NCI-H446 (cell line): ENCODE data around the gene USP32.
"Not testable (repeated sequence)": the region's sequence is repeated elsewhere in the genome, so short reads cannot be mapped to it uniquely, and the experiment has no call there.

Source experiments
- DNase-seq, 2 experiments: peaks; one replicate each; lab custom pipeline; 2025; lab: John Stamatoyannopoulos, UW

USP32 gene, protein sequence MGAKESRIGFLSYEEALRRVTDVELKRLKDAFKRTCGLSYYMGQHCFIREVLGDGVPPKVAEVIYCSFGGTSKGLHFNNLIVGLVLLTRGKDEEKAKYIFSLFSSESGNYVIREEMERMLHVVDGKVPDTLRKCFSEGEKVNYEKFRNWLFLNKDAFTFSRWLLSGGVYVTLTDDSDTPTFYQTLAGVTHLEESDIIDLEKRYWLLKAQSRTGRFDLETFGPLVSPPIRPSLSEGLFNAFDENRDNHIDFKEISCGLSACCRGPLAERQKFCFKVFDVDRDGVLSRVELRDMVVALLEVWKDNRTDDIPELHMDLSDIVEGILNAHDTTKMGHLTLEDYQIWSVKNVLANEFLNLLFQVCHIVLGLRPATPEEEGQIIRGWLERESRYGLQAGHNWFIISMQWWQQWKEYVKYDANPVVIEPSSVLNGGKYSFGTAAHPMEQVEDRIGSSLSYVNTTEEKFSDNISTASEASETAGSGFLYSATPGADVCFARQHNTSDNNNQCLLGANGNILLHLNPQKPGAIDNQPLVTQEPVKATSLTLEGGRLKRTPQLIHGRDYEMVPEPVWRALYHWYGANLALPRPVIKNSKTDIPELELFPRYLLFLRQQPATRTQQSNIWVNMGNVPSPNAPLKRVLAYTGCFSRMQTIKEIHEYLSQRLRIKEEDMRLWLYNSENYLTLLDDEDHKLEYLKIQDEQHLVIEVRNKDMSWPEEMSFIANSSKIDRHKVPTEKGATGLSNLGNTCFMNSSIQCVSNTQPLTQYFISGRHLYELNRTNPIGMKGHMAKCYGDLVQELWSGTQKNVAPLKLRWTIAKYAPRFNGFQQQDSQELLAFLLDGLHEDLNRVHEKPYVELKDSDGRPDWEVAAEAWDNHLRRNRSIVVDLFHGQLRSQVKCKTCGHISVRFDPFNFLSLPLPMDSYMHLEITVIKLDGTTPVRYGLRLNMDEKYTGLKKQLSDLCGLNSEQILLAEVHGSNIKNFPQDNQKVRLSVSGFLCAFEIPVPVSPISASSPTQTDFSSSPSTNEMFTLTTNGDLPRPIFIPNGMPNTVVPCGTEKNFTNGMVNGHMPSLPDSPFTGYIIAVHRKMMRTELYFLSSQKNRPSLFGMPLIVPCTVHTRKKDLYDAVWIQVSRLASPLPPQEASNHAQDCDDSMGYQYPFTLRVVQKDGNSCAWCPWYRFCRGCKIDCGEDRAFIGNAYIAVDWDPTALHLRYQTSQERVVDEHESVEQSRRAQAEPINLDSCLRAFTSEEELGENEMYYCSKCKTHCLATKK (N-terminal part only)

DNA sequence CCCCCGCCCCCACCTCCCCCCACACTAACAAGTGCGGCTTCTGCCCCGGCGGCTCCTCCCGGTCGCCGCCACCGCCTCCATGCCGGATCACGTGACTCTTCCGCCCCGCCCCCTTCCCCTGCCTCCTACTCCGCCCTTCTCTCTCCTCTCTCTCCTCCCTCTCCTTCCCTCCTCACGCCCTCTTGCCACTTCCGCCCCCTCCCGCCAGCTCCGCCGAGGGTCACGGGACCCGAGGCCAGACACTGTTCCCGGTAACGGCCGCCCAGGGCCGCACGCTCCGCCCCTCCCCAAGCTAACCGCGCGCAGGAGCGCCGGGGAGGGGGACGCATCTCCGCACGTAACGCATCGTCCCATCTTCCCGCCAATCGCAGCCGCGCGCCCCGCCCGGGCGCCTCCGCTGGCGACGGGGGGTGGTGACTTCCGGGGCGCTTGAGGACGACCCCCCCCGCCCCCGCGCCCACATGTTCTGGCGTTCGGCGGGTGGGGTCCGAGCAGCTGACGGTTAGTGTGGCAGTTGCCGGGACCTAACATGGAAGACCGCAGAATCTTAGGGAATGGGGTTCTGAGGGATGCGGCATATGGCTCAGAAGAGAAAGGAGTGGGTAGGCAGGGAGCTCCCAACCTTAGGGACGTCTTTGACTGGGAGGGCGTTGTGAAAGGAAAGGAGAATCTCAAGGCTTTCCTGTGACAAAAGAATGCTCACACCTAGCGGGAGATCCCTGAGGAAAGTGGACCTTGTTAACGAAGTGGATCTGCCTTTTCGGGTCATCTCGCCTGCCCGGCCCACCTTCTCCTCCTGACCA is at the start of gene USP32:
Gene USP32, minus strand, starts transcription at position 92 of the 803 bp plus-strand sequence. CDS start 194 bp downstream, outside the sequence.
- DNase-seq = peak; percentile 90 to 98

DNA sequence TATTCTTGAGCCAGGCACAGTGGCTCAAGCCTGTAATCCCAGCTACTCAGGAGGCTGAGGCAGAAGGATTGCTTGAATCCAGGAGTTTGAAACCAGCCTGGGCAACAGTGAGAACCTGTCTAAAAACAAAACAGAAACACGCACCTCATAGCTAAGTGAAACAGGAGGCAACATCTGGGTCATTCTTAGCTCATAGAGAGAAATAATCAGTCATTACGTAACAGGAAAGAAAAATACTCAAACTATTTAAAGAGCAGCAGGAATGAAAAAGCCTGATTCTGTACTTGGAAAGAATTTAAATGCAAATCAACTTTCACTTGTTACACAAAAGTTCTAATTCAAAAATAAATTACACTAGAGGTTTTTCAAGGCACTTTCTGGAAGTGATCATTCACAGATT is 47.6 kb upstream of the USP32 start:
- no peak for DNase-seq

DNA sequence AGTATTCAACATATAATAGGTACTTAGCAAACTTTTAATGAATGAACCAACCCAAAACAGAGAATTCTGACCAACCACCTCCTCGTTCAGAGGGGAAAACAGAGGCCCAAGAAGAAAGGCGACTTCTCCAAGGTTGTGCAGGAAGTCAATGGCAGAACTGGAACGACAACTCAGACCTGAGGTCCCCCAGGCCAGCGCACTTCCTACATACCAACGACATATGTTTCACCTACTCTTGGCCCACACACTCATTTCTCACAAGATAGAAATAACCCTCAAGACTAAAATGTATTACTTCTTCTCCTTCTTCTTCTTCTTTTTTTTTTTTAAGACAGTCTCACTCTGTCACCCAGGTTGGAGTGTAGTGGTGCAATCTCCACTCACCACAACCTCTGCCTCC is 44.7 kb upstream of the USP32 start:
- no peak for DNase-seq

DNA sequence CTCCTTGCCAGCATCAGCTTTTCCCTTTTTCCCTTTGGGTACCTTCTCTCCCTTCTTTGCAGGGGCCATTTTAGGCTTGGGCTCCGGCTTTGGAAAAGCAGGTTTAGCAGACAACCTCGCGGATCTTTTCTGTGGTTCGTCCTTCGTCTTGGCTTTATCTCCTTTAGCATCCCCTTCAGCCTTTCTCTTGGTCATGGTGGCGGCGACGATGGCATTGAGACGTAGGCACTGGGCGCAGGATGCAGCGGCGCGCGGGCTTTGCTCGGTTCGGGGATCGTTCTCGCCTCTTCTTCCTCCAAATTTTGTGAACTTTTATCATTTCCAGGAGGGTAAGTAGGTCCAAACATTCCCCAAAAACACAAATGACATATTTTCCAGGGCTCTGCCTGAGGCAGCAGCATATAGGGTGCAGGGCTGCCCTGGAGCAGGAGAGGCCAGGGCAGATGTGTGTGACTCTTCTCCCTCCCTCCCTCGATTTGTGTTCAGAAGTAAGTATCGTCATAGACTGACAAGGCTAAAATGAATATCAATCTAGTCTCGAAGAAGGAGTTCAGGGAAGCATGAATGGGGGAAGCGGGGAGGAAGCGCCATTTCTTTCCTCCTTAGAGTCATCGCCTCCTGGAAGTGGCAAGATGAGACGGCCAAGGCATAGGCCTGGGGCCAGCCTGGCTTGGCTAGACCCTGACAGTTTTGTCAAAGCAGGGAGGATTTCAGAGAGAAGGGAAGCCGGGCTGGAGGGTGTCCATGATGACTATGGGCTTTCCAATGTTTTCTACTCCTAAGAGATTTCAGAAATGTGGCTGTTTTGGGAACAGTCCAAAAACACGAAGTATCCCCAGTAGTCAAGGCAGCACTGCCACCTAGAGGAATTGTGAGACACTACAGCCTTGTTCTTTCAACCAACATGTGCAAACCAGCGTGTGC is 43.6 kb upstream of the USP32 start:
- DNase-seq = peak; percentile 83 to 97

DNA sequence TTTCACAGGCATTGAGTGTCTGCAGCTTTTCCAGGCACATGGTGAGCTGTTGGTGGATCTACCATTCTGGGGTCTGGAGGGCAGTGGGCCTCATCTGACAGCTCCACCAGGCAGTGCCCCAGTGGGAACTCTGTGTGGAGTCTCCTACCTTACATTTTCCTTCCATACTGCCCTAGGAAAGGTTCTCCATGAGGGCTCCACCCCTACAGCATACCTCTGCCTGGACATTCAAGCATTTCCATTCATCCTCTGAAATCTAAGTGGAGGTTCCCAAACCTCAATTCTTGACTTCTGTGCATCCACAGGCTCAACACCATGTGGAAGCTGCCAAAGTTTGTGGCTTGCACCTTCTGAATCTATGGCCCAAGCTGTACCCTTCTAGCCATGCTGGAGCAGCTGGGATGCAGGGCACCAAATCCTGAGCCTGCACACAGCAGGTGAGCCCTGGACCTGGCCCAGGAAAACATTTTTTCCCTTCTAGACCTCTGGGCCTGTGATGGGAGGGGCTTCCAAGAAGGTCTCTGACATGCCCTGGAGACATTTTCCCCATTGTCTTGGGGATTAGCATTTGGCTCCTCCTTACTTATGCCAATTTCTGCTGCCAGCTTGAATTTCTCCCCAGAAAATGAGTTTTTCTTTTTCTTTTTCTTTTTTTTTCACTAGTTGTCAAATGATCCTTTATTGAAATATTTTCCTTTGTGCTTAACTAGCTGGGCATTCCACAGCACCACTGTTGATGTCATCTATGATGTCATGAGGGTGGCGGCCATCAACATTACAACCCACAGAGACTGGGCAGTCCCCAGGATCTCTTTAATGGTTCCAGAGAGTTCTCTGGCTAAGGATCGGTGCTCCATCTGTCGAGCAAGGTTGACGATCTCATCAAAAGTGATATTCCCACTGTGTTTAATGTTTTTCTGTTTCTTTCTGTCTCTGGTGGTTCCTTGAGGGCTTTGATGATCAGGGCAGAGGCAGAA is 41.4 kb upstream of the USP32 start:
- DNase-seq = not testable (repeated sequence)

DNA sequence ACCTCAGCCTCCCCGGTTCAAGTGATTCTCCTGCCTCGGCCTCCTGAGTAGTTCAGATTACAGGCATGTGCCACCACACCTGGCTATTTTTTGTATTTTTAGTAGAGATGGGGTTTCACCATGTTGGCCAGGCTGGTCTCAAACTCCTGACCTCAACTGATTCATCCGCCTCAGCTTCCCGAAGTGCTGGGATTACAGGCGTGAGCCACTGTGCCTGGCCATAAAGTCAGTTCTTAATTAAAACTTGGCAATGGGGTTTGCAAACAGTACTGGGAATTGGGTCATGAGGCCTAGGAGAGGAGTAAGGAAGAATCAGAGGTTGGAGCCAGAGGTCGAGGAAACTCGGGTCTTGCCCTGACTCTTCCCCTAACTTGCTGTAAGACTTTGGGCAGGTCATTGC is 38.6 kb upstream of the USP32 start:
- not testable (repeated sequence) for DNase-seq

DNA sequence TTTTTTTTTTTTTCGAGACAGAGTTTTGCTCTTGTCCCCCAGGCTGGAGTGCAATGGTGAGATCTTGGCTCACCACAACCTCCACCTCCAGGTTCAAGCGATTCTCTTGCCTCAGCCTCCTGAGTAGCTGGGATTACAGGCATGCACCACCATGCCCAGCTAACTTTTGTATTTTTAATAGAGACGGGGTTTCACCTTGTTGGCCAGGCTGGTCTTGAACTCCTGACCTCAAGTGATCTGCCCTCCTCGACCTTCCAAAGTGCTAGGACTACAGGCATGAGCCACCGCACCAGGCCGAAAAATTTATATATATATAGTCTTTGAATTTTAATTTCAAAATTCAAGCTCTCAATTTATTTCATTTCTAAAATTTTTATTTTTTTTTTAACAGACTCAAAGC is 36.6 kb upstream of the USP32 start:
- not testable (repeated sequence) for DNase-seq

DNA sequence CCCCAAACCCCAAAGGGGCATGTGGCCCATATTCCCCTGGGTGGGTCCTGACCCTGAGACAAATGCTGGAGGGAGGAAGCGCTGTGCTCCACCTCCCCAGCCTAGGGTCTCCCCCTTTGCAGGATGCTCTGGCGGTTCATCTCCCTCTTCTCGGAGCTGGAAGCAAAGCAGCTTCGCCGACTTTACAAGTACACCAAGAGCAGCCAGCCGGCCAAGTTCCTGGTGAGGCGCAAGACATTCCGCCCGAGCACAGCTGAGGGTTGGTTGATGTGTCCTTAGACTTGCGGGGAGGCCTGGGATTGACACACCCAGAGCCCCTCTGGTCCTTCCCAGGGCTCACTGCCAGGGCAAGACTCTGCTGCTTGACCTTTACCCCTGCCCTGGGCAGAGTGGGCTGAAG is 34.7 kb upstream of the USP32 start:
- DNase-seq = no peak

DNA sequence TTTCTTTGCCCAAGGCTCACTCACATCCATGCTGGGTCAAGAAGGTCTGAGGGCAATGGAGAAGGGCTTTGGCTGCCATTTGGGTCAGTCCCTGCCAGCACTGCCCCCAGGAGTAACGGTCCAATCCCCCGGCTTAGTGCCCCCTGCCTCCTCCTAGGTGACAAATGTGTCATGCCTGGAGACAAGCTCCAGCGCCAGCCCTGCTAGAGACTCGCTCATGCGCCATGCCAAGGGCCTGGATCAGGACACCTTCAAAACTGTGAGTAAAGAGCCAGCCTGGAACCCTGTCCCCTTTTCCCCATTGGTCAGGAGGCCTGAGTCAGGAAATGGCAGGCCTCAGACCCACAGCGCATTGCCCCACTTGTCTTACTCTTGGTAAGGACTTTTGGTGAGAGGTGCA is 33.7 kb upstream of the USP32 start:
- no peak for DNase-seq

DNA sequence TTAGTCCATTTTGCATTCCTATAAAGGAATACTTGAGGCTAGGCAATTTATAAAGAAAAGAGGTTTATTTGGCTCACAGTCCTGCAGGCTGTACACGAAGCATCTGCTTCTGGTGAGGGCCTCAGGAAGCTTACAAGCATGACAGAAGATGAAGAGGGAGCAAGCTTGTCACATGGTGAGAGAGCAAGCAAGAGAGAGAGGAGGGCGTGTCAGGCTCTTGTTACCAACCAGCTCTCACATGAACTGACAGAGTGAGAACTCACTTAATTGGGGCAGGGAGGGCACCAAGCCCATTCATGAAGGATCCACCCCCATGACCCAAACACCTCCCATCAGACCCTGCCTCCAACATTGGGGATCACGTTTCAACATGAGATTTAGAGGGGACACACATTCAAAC is 31.9 kb upstream of the USP32 start:
- no peak for DNase-seq

DNA sequence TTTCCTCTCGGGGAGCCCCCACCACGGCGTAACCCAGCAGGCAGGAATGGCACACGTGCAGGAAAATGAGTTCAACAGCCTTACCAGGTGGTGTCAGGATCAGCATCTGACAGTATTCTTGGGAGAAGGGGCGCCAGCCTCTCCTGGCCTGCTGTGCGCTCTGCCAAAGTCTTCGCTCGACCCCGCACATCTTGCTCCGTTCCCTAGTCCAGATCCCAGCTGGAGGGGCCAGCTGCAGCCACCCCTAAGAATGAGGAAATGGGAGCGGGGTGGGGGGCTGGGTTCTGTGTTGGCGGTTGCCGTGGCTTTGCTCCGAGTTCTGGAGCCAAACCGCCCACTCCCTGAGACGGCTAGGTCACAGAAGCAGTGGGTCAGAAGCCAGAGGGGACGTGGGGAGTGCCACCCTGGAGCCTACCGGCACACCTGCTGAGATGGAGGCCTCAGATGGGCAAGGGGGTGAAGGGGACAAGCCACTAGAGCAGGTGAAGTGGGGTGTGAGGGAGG is 30.3 kb upstream of the USP32 start, which contains the start of gene CHCT1:
Gene CHCT1, plus strand, starts transcription at position 328 of the 504 bp plus-strand sequence. Its CDS starts 104 bp downstream, at position 432.
- DNase-seq = no peak

DNA sequence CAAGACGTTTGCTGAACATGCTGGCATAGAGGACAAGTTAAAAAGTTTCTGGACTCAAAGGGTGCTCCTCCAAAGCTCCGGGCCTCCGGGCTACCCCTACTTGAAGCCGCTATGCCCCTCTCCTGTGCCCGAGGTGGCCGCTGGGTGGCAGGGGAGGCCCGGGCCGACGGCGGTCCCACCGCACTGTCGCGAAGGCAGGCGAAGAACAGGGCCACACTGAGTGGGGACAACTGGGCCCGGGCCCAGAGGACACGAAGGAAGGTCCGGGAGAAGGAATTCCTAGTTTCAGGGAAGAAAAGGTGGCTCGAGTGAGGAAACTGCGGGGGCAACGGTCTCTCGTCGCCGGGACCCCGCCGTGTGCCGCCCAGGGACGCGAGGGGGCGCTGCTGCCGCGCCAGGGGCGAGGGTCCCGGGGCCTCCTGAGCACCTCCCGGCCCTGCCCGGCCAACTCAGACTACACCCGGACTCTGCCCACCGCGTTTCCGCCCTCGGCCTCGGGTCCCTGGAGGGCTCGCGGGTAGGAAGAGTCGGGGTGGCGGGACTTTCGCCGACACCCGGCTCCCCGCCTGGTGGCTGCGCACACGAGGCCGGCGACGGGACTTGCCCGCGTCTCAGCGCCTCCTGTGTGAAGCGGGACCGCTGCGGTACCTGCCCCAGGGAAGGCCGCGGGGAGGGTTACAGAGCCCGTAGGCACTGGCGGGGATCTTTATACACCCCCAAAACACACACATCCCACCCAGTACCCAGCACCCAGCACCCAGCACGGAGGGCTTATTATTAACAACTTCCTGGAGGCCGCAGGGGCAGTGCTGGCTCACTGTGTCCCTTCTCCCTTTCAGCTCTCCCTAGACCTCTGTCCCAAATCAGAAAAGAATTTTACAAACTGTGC is 29.6 kb upstream of the USP32 start:
- no peak for DNase-seq

DNA sequence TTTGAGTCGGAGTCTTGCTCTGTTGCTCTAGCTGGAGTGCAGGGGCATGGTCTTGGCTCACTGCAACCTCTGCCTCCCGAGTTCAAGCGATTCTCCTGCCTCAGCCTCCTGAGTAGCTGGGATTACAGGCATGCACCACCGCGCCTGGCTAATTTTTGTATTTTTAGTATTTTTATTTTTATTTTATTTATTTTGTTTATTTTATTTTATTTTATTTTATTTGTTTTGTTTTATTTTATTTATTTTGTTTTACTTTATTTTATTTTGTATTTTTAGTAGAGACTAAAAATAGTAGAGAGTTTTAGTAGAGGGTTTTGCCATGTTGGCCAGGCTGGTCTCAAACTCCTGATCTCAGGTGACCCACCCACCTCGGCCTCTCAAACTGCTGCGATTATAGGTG is 27.9 kb upstream of the USP32 start:
- not testable (repeated sequence) for DNase-seq

DNA sequence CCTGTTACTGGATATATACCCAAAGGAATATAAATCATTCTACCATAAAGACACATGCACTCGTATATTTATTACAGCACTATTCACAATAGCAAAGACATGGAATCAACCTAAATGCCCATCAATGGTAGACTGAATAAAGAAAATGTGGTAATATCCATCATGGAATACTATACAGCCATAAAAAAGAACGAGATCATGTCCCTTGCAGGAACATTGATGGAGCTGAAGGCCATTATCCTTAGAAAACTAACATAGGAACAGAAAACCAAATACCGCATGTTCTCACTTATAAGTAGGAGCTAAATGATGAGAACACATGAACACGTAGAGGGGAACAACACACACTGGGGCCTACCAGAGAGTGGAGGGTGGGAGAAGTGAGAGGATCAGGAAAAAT is 27.1 kb upstream of the USP32 start:
- not testable (repeated sequence) for DNase-seq

DNA sequence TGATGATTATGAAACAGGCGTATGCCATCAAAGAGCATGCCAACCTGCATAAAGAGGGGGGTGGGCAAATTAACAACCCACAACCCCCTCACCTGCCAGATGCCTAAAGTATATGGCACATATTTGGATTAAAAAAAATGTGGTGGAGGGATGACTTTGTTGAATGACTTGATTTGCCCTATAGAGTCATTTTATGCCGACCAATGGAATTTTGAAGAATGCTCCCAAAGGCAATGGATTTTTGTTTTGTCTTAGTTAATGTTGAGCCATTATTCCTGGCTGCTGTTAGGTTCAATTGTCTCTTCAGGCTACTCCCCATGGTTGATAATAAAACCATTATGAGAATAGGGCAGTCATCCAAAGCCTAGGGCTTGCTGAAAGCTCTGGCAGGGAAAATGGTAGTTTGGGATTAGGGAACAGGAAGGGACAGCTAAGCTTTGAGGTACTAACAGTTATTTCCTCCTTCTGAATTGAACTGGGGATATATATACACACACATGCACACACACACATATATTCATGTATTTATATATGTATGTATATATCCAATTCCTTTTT is 24.5 kb upstream of the USP32 start:
- DNase-seq = no peak

DNA sequence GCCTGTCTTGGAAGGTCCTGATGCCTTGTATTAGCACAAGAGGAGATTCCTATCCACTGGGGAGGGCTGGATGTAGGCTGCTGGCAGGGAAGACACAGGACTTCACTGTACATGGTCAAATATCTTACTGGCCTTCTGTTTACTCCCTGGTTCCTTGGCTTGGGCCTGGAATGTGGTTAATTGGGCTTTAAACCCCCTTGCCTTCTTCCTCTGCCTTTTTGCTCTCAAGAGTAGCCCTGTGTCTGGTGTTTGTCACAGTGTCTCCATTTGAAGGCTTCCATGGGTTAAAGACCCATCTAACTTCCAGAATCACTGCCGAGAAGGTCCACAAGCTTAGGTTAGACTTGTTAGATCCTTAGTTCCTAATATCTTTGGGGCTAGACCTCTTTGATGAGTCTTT is 23.2 kb upstream of the USP32 start:
- no peak for DNase-seq

DNA sequence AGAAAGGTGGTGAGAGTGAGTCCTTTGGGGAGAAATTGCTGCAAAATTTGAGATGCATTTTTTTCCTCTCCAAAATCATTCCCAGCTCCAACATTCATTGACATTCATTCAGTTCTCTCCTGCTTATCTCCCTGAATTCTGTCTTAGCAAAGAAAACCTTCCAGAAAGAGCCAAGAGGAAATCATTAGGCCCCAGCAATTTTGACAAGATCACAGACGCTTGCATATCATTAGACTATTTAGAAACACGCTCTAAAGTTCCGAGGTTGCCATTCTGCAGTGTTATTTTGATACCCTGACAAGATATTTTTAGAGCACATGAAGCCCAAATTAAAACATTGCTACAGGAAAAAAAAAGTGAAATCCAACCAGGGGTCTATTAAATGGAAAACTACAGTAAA is 20.8 kb upstream of the USP32 start:
- no peak for DNase-seq
